VCaP (cell line): Measurements from ENCODE around the gene EPN3.

Experiments used
- H3K27ac ChIP-seq: fragments of 450-650 bp; 2 replicates; pipeline ENCODE4 v1.5.1; 2017
- CTCF ChIP-seq: fragments of 450-650 bp; conservative IDR thresholded peaks from 2 replicates; pipeline ENCODE4 v1.5.1; 2017; ENCODE audit warnings: mild to moderate bottlenecking, moderate library complexity

EPN3 gene

GRCh38 chr17:50519141-50519834 lies 13.2 kb upstream of the EPN3 start:
- no peak overlapping the region for H3K27ac ChIP-seq
- no peak for TF ChIP-seq CTCF

GRCh38 chr17:50520483-50520882 lies 12.1 kb upstream of the EPN3 start:
- TF ChIP-seq CTCF, result no peak
- no peak overlapping the region for H3K27ac ChIP-seq

- no peak overlapping the region for H3K27ac ChIP-seq
- no peak for TF ChIP-seq CTCF
These were observed 11.0 kb upstream of the EPN3 start for GRCh38 chr17:50521514-50521913.

- H3K27ac ChIP-seq, result no peak overlapping the region
- TF ChIP-seq CTCF, result no peak
These were observed 9.8 kb upstream of the EPN3 start for GRCh38 chr17:50522766-50523165.

GRCh38 chr17:50523208-50523607 lies 9.3 kb upstream of the EPN3 start:
- H3K27ac ChIP-seq, result no peak overlapping the region
- TF ChIP-seq CTCF, result no peak

- TF ChIP-seq CTCF, result no peak
- H3K27ac ChIP-seq, result no peak overlapping the region
These were observed 7.7 kb upstream of the EPN3 start for GRCh38 chr17:50524838-50525237.

- no peak for TF ChIP-seq CTCF
These were observed 5.3 kb upstream of the EPN3 start for GRCh38 chr17:50527155-50527762.

More at GRCh38 chr17:50527155-50527762, 5.3 kb upstream of the EPN3 start:
- no peak overlapping the region for H3K27ac ChIP-seq
